ENCODE measurements around the gene ARRDC1. TPM values are rescaled to one million over a fixed set of nuclear protein-coding genes. Genes with fewer than 3 reads are reported as not detected.
"Not testable (repeated sequence)": the region's sequence is repeated elsewhere in the genome, so short reads cannot be mapped to it uniquely, and the experiment has no call there.

Gene ARRDC1
- total RNA-seq, 1 donor from 2014 or later: 28.0 TPM

- DNase-seq (ENCODE audit: low read depth in 2 of 2): no peak
These were observed 7.3 kb downstream of the ARRDC1 start for GRCh38 chr9:137612741-137613142.

- DNase-seq (ENCODE audit: low read depth in 2 of 2): no peak
These were observed 7.8 kb downstream of the ARRDC1 start for GRCh38 chr9:137613259-137613658.

DNA sequence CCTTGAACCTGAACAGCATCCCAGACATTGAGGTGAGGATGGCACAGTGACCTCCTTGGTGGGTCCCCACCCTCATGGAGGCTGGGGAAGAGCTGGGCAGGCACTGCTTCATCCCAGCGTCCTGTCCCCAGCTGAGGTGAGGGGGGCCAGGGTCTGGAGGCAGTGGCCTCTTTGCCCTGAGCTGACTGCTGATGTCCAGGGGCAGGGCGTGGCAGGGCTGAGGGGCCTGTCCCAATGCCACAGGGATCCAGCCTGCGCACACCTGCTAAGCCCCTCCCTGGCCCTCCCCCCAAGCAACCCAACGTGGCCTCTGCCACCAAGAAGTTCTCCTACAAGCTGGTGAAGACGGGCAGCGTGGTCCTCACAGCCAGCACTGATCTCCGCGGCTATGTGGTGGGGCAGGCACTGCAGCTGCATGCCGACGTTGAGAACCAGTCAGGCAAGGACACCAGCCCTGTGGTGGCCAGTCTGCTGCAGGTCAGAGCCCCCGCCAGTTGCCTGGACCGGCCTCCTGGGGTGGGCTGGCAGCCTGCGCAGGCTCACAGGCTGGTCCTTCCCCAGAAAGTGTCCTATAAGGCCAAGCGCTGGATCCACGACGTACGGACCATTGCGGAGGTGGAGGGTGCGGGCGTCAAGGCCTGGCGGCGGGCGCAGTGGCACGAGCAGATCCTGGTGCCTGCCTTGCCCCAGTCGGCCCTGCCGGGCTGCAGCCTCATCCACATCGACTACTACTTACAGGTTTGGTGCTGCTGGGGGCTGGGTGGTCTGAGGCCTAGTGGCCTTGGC, 8.4 kb downstream of the ARRDC1 start:
- no peak for DNase-seq (ENCODE audit: low read depth in 2 of 2)

- DNase-seq (ENCODE audit: low read depth in 2 of 2): no peak
These were observed 9.3 kb downstream of the ARRDC1 start for GRCh38 chr9:137614631-137615386.

GRCh38 chr9:137615387-137615871, 9.9 kb downstream of the ARRDC1 start:
- no peak for DNase-seq (ENCODE audit: low read depth in 2 of 2)

DNA sequence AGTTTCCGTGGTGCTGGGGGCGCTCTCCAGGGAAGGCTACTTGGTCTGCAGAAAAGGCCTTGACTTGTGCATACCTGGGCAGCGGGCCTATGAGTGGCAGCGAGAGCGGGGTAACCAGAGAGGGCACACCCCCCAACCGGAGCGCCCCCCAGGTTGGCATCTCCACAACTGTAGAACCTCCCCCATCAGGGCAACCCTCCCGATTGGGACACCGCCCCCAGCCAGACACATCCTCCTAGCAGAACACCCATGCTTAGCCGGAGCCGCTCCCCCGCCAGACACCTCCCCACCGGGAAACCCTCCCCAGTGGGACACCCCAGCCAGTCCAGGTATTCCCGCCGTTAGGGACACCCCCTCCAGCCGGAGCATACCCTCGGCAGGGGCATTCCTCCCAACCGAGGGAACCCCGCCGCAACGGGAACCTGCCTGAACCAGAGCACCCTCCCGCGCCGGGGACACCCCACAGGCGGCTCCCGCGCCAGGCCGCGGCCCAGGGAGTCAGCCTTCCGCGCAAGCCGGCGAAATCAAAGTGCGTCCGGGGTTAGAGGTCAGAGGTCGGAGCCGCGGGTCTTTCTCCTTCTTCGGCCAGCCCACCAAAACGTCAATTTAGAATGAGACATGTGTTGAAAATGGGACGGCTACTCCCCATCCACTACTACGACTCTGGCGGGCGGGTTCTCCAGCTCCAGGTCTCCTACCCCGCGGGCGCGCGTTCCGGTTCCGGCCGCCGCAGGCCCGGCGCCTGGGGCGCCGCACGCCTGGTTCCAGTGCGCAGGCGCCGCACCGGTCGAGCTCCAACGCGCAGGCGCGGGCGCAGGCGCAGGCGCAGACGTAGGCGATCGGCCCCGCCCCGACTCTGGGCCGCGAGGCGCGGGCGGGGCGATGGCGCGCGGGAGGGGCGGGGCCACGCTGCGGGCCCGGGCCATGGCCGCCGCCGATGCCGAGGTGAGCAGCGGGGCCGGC, 12.9 kb downstream of the ARRDC1 start, which contains the start of gene EHMT1:
EHMT1 (plus strand) TSS at position 901 of the 963 bp plus-strand sequence; CDS start at position 925, 24 bp downstream.
- peak; percentile 88 to 93 for DNase-seq (ENCODE audit: low read depth in 2 of 2)

DNA sequence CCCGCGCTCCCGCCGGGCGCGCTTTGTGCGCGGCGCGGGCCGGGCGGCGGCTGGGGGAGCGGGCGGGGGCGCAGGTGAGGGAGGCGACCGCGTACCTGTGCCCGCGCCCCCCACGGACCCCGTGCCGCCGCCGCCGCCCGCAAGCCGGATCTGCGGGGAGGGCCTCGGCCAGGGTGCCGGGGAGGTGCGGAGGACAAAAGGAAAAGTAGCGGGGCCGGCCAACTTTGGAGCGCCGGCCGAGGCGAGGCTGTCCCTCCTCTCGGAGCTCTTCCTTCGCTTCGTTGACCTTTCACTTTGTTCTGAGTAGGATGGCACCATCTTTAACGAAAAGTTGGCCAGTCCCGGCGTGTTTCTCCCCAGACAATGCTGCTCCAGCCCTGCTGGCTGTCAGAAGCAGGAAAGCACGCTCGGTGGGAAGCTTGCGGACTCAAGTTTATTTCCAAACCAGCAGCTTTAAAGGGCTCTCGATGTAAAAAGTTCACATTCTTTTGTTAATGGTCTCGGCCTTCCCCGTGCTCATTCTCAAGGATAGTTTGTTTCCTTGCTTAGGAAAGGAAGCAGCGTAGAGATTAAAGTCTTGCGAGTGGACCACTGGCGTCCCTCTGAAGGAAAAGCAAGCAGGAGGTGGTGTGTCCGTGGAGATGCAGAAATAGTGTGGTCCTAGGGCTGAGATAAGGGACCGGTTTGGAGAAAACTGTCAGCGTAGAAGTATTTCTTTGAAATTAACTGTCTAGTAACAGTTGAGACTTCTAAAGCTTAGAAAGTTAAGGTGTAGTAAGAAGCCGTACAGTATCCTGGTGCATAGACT, 14.0 kb downstream of the ARRDC1 start:
- peak; percentile 43 to 52 for DNase-seq (ENCODE audit: low read depth in 2 of 2)

GRCh38 chr9:137620048-137620405, 14.5 kb downstream of the ARRDC1 start:
- DNase-seq (ENCODE audit: low read depth in 2 of 2): no peak

DNA sequence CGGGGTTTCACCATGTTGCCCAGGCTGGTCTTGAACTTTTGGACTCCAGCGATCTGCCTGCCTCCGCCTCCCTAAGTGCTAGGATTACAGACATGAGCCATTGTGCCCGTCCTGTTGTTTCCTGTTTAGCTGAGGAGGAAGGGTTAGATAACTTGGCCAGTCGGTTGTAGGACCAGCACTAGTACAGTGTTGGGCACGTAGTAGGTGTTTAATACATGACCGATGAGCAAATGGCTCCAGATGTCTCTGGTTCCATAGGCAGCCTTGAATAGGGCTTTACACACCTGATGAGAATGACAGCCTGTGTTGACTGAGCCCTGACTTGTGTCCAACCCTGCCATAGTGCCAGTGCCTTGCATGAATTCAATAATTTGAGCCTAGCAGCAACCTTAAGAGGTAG, 15.1 kb downstream of the ARRDC1 start:
- no peak for DNase-seq (ENCODE audit: low read depth in 2 of 2)

GRCh38 chr9:137621131-137621757, 15.8 kb downstream of the ARRDC1 start:
- peak; percentile 26 to 47 for DNase-seq (ENCODE audit: low read depth in 2 of 2)

DNA sequence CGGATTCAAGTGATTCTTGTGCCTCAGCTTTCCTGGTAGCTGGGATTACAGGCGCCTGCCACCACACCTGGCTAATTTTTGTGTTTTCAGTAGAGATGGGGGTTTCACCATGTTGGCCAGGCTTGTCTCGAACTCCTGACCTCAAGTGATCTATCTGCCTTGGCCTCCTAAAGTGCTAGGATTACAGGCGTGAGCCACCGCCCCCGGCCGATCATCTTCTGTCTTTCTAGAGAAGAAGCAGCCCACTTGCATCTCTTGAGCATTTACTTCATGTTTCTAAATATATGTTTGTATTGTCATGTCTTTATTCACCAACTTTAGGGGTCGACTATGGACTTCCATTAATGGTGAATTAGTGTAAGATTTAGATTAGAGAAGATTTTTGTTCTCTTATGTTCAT, 16.7 kb downstream of the ARRDC1 start:
- not testable (repeated sequence) for DNase-seq (ENCODE audit: low read depth in 2 of 2)

DNA sequence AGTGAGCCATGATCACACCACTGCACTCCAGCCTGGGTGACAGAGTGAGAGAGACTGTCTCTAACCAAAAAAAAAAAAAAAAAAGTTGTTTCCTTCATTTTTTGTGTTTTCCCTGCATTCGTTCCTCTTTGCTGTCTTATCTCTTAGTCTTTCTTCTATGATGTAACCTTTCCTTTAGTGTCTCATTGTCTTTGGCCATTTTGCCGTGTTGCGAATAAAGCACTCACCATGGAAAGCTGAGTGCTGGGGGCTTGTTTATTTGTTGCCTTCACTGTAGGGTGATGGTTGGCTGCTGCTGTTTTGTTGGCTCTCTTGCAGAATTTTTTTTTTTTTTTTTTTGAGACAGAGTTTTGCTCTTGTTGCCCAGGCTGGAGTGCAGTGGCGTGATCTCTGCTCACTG, 21.0 kb downstream of the ARRDC1 start:
- no peak for DNase-seq (ENCODE audit: low read depth in 2 of 2)

DNA sequence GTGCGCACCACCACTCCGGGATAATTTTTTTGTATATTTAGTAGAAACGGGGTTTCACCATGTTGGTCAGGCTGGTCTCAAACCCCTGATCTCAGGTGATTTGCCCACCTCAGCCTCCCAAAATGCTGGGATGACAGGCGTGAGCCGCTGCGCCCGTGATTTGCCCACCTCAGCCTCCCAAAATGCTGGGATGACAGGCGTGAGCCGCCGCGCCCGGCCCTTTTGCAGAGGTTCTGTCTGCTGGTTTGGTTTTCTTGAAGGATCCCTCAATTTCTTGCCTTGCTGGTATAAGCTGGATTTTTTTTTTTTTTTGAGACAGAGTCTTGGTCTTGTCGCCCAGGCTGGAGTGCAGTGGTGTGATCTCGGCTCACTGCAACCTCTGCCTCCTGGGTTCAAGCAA, 21.9 kb downstream of the ARRDC1 start:
- DNase-seq (ENCODE audit: low read depth in 2 of 2): not testable (repeated sequence)

GRCh38 chr9:137630126-137630525, 24.6 kb downstream of the ARRDC1 start:
- DNase-seq (ENCODE audit: low read depth in 2 of 2): peak in 1 of 2 donors; percentile 47

GRCh38 chr9:137630679-137631078, 25.2 kb downstream of the ARRDC1 start:
- peak in 1 of 2 donors; percentile 32 for DNase-seq (ENCODE audit: low read depth in 2 of 2)

DNA sequence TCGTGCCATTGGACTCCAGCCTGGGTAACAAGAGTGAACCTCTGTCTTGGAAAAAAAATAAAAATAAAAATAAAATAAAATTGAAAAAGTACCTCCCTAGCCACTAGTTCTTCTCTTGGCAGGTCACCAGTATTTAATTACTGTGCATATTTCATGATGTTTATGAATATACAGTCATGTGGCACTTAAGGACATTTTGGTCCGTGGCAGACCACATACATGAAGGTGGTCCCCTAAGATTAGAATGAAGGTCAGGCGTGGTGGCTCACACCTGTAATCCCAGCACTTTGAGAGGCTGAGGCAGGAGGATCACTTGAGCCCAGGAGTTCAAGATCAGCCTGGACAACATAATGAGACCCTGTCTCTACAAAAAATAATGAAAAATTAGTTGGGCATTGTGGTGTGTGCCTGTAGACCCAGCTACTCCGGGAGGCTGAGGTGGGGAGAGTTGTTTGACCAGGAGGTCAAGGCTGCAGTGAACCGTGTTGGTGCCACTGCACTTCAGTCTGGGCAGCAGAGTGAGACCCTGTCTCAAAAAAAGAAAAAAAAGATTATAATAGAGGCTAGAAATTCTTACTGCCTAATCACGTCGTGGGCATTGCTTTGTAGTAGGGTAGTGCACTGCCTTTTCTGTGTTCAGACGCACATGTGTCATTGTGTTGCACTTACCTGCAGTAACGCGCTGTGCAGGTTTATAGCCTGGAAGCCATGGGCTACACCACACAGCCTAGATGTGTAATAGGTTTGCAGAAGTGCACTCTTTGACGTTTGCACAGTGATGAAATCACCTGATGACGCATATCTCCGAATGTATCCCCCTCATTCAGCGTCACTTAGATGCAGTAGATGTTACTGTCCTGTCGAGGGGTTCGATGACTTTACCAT, 26.1 kb downstream of the ARRDC1 start:
- DNase-seq (ENCODE audit: low read depth in 2 of 2): no peak

- peak; percentile 61 to 88 for DNase-seq (ENCODE audit: low read depth in 2 of 2)
These were observed 27.0 kb downstream of the ARRDC1 start for GRCh38 chr9:137632230-137633161.

GRCh38 chr9:137634016-137634415, 28.5 kb downstream of the ARRDC1 start:
- DNase-seq (ENCODE audit: low read depth in 2 of 2): no peak
